IPS-11a (cell line): ENCODE measurements around the gene SOD2.
"Not testable (repeated sequence)": the region's sequence is repeated elsewhere in the genome, so short reads cannot be mapped to it uniquely, and the experiment has no call there.

Source experiments
- H3K4me3 ChIP-seq: one replicate; pipeline ENCODE4 v1.5.1; 2013; ENCODE audit warnings: low read depth, low read length, control low read depth

The SOD2 gene

GRCh38 chr6:159684013-159684304, 9.1 kb downstream of the SOD2 start:
- H3K4me3 ChIP-seq, result no peak overlapping the region

DNA sequence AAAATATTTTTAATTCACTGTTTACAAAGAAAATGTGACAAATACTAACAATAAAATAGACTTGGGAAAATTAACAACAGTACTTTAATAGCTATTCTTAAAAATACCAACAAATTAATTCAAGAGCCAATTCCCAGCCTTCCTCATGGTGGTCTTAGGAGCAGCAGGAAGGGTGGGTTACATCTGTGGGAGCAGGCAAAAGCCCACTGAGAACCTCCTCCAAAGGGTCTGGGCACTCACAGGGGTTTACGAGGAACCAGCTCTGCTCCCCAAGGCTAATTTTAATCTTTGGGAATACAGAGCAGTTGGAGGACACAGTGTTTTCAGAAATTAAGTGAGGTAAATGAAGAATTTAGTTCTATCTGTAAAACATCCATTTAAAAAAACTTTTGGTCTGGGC, 10.2 kb downstream of the SOD2 start:
- no peak overlapping the region for H3K4me3 ChIP-seq

DNA sequence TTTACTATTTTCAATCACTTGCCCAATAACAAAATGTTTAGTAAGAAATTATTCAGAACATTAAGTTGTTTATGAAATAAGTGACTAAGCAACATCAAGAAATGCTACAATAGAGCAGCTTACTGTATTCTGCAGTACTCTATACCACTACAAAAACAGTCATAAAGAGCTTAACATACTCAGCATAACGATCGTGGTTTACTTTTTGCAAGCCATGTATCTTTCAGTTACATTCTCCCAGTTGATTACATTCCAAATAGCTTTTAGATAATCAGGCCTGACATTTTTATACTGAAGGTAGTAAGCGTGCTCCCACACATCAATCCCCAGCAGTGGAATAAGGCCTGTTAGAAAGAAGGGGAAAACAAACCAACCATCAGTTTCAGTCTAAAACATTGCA, 10.7 kb downstream of the SOD2 start:
- H3K4me3 ChIP-seq, result no peak overlapping the region

GRCh38 chr6:159681191-159681880, 11.7 kb downstream of the SOD2 start:
- no peak overlapping the region for H3K4me3 ChIP-seq

- no peak overlapping the region for H3K4me3 ChIP-seq
Measured at GRCh38 chr6:159680104-159680503, 12.9 kb downstream of the SOD2 start.

GRCh38 chr6:159679091-159680077, 13.7 kb downstream of the SOD2 start:
- H3K4me3 ChIP-seq, result no peak overlapping the region

DNA sequence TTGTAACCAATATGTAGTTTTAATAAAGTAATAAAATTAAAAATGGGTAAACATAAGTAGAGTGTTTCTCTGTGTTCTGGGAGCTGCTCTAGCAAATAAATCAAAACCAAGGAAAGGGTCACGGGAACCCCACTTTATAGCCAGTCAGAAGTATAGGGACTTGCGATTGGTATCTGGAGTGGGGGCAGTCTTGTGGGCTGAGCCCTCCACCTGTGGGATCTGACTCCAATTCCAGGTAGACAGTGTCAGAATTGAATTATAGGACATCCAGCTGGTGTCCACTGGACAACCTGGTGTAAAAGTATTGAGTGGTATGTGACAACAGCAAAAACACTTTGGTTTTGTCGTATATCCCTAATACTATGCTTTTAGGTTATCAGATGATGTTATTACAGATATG, 14.5 kb downstream of the SOD2 start:
- no peak overlapping the region for H3K4me3 ChIP-seq

GRCh38 chr6:159677506-159678165, 15.4 kb downstream of the SOD2 start:
- no peak overlapping the region for H3K4me3 ChIP-seq

DNA sequence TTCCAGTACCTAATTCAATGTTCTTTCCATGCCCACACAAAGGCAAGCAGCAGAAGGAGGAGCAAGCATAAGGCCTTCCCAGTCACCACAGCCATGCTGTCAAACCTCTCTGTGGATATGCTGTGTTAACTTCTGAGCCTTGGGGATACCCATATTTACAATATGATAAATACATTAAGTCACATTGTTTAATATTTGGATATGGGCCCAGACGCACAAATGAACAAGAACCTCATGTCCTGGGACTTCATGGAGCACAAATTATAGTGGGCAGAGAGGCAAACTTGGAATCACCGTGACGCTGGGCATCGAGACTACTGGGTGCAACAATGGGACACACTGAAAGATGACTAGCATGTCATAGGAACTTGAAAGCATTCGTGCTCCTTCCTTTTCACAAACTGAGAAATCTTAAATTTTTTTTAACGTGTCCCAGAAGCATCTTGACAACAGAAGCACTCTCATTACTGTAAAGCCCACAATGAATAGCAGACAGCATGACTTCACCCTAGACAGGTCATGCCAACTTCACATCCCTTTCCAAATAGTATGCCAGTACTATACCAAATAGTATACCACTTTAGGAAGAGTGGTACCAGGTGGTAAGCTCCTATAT, 16.0 kb downstream of the SOD2 start:
- H3K4me3 ChIP-seq, result no peak overlapping the region

DNA sequence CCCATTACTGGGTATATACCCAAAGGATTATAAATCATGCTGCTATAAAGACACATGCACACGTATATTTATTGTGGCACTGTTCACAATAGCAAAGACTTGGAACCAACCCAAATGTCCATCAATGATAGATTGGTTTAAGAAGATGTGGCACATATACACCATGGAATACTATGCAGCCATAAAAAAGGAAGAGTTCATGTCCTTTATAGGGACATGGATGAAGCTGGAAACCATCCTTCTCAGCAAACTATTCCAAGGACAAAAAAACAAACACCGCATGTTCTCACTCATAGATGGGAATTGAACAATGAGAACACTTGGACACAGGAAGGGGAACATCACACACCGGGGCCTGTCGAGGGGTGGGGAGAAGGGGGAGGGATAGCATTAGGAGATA, 16.8 kb downstream of the SOD2 start:
- H3K4me3 ChIP-seq, result not testable (repeated sequence)

DNA sequence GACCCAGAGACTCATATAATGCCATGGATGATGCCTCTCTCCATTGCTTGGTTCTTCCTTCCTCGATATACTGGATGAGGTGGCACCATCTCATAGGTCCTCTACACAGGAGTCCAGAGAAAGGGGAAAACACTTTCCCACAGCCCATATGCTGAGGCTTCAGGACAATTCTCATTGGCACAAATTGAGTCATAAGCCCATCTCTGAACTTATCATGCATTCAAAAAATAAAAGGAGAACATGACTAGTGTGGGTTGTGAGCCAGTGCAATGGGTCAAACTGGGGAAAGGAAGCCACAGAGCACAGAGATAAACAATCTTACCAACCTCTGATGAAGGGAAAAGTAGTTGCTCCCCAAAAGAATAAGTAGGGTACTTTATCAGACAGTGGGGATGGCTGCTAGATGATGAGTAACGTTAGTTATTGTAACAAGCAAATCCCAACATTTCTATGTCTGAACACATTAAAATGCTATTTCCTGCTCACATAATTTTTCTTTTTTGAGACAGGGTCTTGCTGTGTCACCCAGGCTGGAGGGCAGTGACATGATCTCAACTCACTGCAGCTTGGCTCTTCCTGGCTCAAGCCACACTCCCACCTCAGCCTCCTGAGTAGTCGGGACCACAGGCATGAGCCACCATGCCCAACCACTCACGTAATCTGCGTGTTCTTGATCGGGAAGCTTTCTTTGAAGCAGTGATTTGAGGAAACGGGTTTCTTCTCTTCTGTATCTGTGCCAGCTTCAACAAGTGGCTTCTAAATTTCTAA, 27.0 kb downstream of the SOD2 start:
- no peak overlapping the region for H3K4me3 ChIP-seq

GRCh38 chr6:159663368-159663889, 29.6 kb downstream of the SOD2 start:
- H3K4me3 ChIP-seq, result not testable (repeated sequence)

DNA sequence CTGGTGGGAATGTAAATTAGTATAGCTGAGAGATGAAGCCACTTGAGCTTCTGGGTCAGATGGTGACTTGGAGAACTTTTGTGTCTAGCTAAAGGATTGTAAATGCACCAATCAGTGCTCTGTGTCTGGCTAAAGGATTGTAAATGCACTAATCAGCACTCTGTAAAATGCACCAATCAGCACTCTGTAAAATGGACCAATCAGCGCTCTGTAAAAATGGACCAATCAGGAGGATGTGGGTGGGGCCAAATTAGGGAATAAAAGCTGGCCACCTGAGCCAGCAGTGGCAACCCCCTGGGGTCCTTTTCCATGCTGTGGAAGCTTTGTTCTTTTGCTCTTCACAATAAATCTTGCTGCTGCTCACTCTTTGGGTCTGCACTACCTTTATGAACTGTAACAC, 31.1 kb downstream of the SOD2 start:
- H3K4me3 ChIP-seq, result not testable (repeated sequence)

DNA sequence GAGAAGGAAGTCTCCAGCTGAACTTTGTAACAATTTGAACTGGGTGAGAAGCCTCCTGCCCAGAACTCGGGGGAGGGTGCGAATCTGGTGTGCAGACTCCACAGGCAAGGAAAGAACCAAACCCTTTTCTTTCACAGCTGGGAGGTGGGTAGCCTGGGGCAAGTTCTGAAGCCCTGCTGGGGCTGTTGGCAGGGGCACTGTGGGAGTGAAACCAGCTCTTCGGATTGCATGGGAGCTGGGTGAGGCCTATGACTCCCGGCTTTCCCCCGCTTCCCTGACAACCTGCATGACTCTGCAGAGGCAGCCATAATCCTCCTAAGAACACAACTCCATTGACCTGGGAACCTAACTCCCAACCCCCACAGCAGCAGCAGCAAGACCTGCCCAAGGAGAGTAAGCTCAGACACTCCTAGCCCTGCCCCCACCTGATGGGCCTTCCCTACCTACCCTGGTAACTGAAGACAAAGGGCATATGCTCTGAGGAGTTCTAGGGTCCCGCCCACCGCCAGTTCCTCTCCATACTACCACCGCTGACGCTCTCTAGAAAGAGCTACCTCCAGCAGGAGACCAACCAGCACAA, 37.5 kb downstream of the SOD2 start:
- no peak overlapping the region for H3K4me3 ChIP-seq

DNA sequence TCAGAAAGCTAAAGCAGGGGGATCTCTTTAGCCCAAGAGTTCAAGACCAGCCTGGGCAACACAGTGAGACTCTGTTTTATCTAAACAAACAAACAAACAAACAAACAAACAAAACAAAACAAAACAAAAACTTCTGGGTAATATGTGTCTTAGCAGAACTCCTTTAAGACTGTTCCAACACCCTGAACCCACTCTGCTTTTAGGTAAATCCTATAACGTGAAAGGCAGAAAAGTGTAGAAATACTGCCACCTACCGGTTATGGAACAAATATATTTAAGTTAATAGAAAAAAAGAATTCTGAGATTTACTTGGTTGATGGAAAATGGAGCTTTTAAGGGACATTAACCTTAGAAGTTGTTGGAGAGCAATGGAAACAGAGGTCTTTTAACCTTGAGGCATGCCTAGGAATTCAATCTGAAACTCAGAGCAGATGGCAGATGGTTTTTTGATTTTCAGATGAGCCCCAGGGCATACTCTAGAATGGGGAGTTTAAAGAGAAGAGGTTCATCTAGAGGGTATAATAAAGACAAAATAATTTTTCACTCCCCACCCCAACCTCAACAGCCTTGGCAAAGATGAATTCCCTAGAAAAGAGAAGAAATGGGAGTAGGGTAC, 38.5 kb downstream of the SOD2 start:
- no peak overlapping the region for H3K4me3 ChIP-seq

- H3K4me3 ChIP-seq, result no peak overlapping the region
Measured at GRCh38 chr6:159650314-159650713, 42.7 kb downstream of the SOD2 start.

- H3K4me3 ChIP-seq, result no peak overlapping the region
Measured at GRCh38 chr6:159649441-159649840, 43.6 kb downstream of the SOD2 start.

DNA sequence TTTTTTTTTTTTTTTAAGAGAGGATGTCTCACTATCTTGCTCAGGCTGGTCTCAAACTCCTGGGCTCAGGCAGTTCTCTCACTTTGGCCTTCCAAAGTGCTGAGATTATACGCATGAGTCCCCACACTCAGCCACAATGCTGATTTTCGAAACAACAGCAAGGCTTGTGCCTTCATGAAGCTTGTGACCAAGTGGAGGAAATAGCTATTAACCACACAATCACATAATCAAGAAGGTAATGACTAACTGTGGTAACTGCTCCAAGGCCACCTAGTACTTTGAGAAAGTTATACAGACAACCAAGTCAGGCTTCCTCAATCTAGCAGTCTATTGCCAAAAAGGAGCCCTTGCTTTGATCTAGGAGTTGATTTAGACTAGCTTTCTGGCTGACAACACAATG, 46.3 kb downstream of the SOD2 start:
- no peak overlapping the region for H3K4me3 ChIP-seq

DNA sequence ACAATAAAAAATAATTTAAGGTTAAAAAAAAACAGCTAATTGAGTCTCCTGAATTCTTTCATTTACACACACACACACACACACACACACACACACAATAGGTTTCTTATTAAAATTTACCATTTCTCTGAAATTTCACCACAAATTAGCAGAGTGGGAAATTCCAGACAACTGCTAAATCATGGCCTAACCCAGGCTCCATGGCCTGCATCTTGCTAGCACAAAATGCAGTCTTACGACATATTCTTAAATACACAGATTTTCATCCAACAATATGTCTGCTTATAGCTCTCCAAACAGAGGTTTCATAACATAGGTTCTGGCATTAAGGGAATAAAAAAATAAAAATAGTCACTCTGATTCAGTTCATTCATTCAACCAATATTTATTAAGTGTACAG, 46.9 kb downstream of the SOD2 start:
- no peak overlapping the region for H3K4me3 ChIP-seq

DNA sequence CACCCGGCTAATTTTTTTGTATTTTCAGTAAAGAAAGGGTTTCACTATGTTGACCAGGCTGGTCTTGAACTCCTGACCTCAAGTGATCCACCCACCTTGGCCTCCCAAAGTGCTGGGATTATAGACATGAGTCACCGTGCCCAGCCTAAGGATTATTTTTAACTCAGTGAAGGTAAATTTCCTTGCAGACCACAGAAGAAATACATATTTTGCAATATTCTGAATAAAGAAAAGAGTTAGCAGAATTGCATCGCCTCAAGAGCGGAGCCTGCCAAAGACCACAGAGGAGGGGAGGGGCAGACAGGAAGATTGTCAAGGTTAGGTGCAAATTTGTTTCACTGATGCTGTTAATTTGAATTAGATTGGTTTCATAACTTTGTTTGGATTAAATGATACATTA, 47.4 kb downstream of the SOD2 start:
- no peak overlapping the region for H3K4me3 ChIP-seq
